GM20000 (cell line): ENCODE measurements around the gene GATA3.

Source experiments
- DNase-seq: peaks from one replicate; pipeline ENCODE4 v3.0.0; 2012; ENCODE audit warnings: low spot score
- CTCF ChIP-seq: IDR thresholded peaks from 2 replicates; pipeline ENCODE4 v1.5.1; 2012; ENCODE audit warnings: mild to moderate bottlenecking, control low read depth; ENCODE audit errors: extremely low read depth, missing control alignments

GATA3 gene

DNA sequence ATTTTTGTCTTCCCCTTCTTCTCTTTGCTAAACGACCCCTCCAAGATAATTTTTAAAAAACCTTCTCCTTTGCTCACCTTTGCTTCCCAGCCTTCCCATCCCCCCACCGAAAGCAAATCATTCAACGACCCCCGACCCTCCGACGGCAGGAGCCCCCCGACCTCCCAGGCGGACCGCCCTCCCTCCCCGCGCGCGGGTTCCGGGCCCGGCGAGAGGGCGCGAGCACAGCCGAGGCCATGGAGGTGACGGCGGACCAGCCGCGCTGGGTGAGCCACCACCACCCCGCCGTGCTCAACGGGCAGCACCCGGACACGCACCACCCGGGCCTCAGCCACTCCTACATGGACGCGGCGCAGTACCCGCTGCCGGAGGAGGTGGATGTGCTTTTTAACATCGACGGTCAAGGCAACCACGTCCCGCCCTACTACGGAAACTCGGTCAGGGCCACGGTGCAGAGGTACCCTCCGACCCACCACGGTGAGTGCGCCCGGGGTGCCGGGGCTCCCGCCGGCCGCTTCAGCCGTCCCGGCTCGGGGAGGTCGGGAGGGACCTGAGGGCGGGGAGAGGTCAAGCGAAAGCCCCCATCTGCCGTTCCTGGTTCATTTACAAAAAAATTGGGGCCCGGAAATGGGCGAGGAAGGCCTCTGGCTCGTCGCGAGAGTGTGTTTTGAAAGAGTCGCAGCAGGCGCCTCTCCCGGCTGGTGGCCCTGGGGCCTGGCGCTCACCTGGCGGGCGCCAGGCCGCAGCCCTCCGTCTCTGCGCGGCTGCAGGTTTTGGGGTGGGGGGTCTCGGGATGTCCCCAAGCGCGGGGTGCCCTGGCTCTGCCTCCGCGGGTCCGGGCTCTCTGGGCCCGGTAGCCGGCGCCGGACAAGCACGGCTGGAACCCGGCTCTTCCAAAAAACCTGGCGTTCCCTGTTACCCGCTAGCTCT is 1.2 kb downstream of the GATA3 start:
- peak; percentile 68 for DNase-seq
- no peak for TF ChIP-seq CTCF

- DNase-seq = peak; percentile 34
- TF ChIP-seq CTCF = no peak
Observed at GRCh38 chr10:8056378-8056777, 1.9 kb downstream of the GATA3 start.

- peak; percentile 79 for DNase-seq
Observed at GRCh38 chr10:8056871-8057331, 2.4 kb downstream of the GATA3 start.

DNA sequence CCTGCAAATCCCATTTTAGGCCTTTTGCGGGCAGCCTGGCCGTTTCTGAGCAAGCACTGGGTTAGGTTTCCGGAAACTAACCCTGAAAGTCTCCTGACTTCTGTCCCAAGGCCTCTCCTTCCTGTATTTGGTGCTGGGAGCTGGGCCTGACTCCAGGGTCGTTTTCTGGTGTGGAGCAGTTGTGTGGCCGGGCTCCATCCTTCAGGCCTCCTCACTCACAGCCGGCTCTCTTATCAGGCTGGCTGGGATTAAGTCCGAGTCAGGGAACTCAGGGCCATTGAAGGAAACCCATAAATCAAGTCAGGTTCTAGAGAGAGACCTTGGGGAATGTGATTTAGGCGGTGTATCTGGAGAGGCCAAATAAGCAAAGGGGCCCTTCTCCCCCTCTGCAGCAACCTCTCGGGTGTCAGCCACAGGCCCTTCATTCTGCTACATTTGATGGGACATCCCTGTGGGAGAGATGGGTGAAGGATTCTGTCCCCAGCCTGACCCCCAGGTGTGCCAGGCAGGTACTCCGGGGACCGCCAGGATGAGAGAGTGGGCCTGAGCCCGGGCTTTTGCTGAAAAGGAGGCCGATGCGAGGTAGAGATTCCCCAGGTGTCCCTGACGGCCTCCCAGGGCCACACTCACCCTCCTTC is 3.3 kb downstream of the GATA3 start:
- peak; percentile 11 for DNase-seq
- no peak for TF ChIP-seq CTCF

More at GRCh38 chr10:8056871-8057331, 2.4 kb downstream of the GATA3 start:
- TF ChIP-seq CTCF = no peak

DNA sequence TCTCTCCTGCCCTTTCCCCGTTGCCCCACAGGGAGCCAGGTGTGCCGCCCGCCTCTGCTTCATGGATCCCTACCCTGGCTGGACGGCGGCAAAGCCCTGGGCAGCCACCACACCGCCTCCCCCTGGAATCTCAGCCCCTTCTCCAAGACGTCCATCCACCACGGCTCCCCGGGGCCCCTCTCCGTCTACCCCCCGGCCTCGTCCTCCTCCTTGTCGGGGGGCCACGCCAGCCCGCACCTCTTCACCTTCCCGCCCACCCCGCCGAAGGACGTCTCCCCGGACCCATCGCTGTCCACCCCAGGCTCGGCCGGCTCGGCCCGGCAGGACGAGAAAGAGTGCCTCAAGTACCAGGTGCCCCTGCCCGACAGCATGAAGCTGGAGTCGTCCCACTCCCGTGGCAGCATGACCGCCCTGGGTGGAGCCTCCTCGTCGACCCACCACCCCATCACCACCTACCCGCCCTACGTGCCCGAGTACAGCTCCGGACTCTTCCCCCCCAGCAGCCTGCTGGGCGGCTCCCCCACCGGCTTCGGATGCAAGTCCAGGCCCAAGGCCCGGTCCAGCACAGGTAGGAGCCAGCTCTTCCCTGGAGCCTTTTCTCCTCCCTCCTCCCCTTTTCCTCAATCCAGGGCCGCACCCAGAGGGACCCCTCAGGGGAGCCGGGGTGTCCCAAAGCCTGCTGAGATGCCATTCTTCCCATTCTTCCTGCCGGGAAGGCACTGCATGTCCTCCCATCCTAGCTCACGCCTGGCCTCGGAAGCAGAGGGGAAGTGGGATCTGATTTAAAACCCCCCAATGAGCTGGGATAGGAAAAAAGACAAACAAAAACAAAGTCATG is 4.0 kb downstream of the GATA3 start:
- TF ChIP-seq CTCF = no peak
- DNase-seq = no peak

GRCh38 chr10:8059191-8059936 is 4.9 kb downstream of the GATA3 start:
- TF ChIP-seq CTCF = no peak
- DNase-seq = peak; percentile 6
